GM12872 (cell line): ENCODE data around the gene LRRC32.

ENCODE experiments used
- TF ChIP-seq, protein P1 (sequence below): IDR thresholded peaks from 3 replicates; pipeline ENCODE4 v1.5.1; 2011; ENCODE audit warnings: low read depth, mild to moderate bottlenecking, low read length, moderate library complexity; ENCODE audit not compliant: insufficient read depth

The LRRC32 gene

DNA sequence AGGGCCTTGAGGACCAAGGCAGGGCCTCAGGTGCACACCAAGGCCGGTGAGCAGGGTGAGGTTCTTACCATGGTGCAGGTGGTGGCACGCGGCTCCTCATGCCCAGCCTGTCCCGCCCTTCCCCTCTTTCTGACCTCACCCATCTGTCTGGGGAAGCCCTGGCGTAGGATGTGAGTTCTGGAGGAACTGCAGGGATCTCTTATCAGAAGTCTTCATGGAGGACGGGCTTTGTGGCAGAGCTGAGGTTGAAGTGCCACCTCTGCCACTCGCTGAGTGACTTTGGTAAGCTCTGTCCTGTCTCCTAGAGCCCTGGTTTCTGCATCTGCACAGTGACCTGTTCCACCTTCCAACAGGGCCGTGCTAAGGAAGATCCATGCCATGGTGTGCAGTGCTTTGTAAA, 49.1 kb downstream of the LRRC32 start:
- TF ChIP-seq, protein P1, sequence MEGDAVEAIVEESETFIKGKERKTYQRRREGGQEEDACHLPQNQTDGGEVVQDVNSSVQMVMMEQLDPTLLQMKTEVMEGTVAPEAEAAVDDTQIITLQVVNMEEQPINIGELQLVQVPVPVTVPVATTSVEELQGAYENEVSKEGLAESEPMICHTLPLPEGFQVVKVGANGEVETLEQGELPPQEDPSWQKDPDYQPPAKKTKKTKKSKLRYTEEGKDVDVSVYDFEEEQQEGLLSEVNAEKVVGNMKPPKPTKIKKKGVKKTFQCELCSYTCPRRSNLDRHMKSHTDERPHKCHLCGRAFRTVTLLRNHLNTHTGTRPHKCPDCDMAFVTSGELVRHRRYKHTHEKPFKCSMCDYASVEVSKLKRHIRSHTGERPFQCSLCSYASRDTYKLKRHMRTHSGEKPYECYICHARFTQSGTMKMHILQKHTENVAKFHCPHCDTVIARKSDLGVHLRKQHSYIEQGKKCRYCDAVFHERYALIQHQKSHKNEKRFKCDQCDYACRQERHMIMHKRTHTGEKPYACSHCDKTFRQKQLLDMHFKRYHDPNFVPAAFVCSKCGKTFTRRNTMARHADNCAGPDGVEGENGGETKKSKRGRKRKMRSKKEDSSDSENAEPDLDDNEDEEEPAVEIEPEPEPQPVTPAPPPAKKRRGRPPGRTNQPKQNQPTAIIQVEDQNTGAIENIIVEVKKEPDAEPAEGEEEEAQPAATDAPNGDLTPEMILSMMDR = no peak

DNA sequence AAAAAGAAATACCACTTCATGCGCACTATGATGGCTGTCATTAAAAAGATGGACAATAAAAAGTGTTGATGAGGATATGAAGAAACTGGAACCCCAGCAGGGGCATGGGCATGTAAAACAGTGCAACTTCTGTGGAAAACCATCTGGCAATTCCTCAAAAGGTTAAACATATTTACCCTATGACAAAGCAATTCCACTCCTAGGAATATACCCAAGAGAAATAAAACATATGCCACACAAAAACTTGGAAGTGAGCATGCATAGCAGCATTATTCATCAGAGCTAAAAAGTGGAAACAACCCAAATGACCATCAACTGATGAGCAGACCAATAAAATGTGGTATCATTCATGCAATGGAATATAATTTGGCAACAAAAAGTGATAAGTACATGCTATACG, 50.1 kb downstream of the LRRC32 start:
- TF ChIP-seq, protein P1 = no peak

DNA sequence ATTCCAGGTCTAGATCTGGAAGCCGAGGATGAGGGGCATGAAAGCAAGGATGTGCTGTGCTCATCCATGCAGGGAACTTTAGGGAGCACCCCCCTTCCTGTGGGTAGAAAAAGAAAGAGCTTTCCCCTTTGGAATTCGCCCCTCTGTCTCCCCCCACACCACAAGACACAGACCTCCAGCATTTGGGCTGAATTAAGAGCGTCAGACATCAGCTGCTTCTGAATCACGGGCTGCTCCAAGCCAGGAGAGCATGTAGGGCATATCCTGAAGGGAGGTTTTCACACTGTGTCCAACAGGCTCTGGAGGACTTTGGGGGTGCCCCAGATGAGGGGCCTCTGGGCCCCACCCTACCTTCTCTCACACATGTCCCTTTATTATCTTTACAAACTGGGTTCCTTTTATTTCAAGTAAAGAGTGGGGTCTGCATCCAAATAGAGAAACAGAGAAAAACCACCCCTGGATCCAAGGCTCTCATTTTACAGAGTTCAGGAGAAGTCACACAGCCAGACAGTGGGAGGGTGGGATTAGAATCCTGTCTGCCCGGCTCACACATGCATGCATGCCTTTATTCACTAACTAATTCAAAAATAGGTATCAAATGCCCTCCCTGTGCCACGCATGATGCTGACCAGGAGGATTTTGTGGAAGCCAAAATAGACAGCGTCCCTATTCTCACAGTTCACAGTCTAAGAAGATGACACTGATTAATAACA, 52.8 kb downstream of the LRRC32 start:
- TF ChIP-seq, protein P1 = no peak

DNA sequence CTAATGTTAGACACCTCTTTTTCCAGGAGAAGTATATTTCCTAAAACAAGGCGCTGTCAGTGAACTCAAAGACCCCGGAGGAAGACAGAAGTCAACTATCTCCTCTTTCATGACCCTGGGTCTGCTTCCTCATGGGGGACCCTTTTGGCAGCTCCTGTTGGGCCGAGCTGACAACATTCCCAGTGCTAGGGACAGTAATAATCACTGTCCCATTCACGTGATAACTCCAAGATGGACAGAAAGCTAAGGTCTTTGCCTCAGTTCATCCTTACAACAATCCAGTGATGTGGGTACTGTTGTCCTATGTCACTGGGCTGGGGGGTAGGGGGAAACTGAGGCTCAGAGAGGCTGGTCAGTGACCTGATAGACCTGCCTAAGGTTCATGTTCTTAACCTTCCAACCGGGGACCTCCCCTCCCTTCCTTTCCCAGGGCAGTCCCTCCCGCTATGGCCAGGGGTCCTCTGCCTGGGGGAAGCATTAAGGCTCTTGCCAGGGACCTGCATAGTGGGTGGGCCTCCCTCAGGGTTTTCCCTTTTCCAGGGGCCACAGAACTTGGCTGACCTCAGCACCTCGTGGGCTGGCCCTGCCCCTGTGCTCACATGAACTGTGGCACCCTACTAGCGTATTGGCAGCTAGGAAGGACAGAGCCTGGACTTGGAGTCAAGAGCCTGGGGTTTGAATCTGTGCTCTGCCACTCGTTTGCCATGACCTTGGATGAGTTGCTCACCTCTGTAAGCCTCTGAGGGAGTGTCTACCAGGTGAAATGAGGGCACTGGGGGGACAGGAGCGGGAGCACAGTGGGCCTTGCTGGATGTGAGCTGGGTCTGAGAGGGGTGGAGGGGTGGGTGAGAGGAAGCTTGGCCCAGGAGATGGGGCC, 53.6 kb downstream of the LRRC32 start:
- TF ChIP-seq, protein P1 = no peak

DNA sequence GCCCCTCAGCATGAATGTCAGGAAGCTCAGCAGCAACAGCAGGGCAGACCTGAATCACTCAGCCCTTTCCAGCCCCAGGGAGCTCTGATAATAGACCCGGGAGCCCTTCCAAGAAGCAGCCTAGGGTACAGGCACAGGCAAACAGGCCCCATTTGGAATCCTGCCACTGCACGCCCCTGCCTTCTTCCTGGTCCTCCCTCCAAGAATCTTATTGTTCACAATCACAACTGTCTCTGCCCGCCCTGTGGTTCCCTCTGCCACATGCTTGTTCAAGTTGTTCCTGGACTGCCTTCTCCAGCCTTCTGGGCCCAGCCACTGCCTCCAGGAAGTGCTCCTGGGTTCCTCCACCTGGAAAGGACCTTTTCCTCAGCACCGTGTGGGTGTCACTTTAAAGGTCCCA, 54.6 kb downstream of the LRRC32 start:
- TF ChIP-seq, protein P1 = no peak

DNA sequence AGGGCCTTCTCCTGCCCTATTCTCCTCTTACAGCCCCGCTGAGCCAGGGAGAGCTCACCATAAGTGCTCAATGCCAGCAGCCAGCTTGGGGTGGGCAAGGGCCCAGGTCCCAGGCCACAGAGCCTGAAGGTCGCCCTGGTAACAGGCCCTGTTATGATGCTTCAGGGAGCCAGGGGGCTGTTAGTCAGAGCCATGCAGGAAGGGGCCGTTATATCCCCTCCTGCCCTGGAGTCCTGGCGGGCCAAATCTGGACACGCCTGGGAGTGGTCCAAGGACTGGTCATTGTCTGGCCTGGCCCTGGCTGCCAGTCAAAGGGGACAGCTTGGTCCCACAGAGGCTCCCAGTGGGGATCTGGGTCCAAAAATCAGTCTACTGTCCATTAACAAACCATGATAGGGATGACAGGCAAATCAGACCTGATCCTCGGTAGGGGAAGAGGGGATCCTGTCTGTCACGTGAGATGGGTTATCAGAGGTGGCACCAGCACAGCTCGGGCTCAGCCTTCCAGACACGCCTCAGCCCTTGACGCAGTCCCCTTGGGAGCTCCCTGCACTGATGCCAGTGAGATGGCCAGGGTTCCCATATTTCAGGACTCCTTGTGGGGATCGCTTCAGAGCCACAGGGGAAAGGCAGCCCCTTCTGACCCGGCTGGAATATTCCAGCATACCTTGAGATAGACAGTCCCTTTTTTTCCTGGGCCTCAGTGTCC, 55.9 kb downstream of the LRRC32 start:
- TF ChIP-seq, protein P1 = no peak

DNA sequence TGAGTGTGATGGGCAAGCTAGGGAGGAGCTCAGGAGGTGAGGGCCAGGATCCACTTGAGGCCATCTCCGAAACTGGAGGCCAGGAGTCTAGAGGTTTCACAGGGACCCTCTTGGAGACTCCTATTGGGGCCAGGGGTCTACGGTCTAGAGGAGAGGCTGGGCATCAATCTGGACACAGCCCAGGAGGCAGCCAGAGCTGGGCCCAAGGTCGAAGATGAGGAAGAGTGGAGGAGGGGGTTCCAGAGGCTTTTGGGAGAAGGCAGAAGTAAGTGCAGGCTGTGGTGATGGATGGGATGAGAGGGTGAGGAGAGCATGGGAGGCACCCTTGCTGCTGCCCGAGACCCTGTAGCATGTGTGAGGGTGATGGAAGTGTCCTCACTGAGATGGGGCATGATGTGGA, 56.6 kb downstream of the LRRC32 start:
- TF ChIP-seq, protein P1 = no peak
